NCI-H2196 treated with DMSO at 0.1 percent for 48 hours (cell line): ENCODE data around the gene CPN2.

Experiments used
- DNase-seq: peaks from one replicate; lab custom pipeline; 2025; ENCODE audit not compliant: unreplicated experiment; lab: John Stamatoyannopoulos, UW

Gene CPN2

GRCh38 chr3:194328942-194329582 lies 22.1 kb downstream of the CPN2 start:
- DNase-seq: no peak

GRCh38 chr3:194328053-194328657 lies 23.0 kb downstream of the CPN2 start:
- DNase-seq: no peak

GRCh38 chr3:194327218-194328052 lies 23.7 kb downstream of the CPN2 start:
- DNase-seq: no peak

GRCh38 chr3:194326968-194327217 lies 24.2 kb downstream of the CPN2 start:
- no peak for DNase-seq

- DNase-seq: no peak
Measured at GRCh38 chr3:194326192-194326967, 24.7 kb downstream of the CPN2 start.

- no peak for DNase-seq
Measured at GRCh38 chr3:194325424-194326153, 25.5 kb downstream of the CPN2 start.

GRCh38 chr3:194324823-194325327 lies 26.3 kb downstream of the CPN2 start:
- no peak for DNase-seq

- DNase-seq: no peak
Measured at GRCh38 chr3:194323785-194324735, 27.1 kb downstream of the CPN2 start.

GRCh38 chr3:194322678-194323211 lies 28.4 kb downstream of the CPN2 start:
- no peak for DNase-seq

- no peak for DNase-seq
Measured at GRCh38 chr3:194321693-194322640, 29.2 kb downstream of the CPN2 start.

- no peak for DNase-seq
Measured at GRCh38 chr3:194320744-194321243, 30.3 kb downstream of the CPN2 start.

GRCh38 chr3:194320100-194320499 lies 31.0 kb downstream of the CPN2 start:
- DNase-seq: no peak

- no peak for DNase-seq
Measured at GRCh38 chr3:194318511-194319161, 32.5 kb downstream of the CPN2 start.

GRCh38 chr3:194316918-194317317 lies 34.2 kb downstream of the CPN2 start:
- DNase-seq: no peak

- no peak for DNase-seq
Measured at GRCh38 chr3:194315965-194316361, 35.2 kb downstream of the CPN2 start.

- peak; percentile 98 for DNase-seq
Measured at GRCh38 chr3:194315088-194315964, 35.8 kb downstream of the CPN2 start.
